ENCODE data around the gene C10orf105.

Gene C10orf105

DNA sequence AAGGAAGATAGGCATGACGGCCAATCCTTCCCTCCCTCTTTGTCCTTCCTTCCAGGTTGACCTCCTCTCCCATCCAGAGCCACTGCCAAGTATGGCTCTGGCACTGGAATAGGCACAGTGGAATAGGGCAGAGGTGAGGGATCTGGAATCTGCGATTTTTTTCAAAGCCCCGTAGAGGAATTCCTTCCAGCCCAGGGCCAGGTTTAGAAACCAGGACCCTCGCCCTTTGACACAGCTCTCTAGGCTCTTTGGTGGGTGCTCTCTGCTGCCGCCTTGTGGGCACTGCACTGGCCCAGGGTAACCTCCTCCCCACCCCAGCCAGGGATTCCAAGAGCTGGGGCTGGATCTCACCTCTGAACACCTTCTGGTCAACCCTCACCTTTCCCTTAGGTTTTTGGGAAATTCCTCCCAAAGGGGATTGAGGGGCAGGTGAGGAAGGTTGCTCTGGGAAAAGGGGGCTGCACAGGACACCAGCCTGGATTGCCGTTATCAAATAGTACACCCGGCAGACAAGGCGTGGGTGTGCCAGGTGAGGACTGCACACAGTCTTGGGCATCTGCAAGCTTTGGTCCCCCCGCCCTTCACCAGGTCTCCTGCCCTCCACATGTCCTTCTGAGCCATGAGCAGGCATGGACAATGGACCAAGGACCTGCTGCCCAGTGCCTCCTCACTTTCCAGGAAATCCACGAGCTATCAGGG, 22.8 kb downstream of the C10orf105 start:
- Histone ChIP-seq H3K4me1 (no peaks in the 10 kb centered on the region), H3K27me3 (ENCODE audit: control insufficient read depth, insufficient read depth, low read length) (no peaks in the 10 kb centered on the region)

GRCh38 chr10:71695502-71696476, 23.8 kb downstream of the C10orf105 start:
- H3K9ac ChIP-seq: no peak overlapping the region
- no peak overlapping the region for H2AFZ ChIP-seq
- no peak overlapping the region for H3K4me2 ChIP-seq (ENCODE audit: low read length)
- no peaks in the 10 kb centered on the region for H3K27me3 ChIP-seq (ENCODE audit: control insufficient read depth, insufficient read depth, low read length)
- no peaks in the 10 kb centered on the region for H3K9me3 ChIP-seq (ENCODE audit: control insufficient read depth, low read length)
- no peaks in the 10 kb centered on the region for H3K36me3 ChIP-seq (ENCODE audit: control insufficient read depth, insufficient read depth, low read length)
- no peaks in the 10 kb centered on the region for H3K79me2 ChIP-seq
- TF ChIP-seq, protein P1, sequence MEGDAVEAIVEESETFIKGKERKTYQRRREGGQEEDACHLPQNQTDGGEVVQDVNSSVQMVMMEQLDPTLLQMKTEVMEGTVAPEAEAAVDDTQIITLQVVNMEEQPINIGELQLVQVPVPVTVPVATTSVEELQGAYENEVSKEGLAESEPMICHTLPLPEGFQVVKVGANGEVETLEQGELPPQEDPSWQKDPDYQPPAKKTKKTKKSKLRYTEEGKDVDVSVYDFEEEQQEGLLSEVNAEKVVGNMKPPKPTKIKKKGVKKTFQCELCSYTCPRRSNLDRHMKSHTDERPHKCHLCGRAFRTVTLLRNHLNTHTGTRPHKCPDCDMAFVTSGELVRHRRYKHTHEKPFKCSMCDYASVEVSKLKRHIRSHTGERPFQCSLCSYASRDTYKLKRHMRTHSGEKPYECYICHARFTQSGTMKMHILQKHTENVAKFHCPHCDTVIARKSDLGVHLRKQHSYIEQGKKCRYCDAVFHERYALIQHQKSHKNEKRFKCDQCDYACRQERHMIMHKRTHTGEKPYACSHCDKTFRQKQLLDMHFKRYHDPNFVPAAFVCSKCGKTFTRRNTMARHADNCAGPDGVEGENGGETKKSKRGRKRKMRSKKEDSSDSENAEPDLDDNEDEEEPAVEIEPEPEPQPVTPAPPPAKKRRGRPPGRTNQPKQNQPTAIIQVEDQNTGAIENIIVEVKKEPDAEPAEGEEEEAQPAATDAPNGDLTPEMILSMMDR (IDR thresholded peaks at IDR 0.05): no peak
- H3K27ac ChIP-seq: no peak overlapping the region
- H3K4me1 ChIP-seq: no peaks in the 10 kb centered on the region
- no peak overlapping the region for H3K4me3 ChIP-seq (ENCODE audit: low read depth, low read length)

More for the DNA sequence above, 22.8 kb downstream of the C10orf105 start:
- Histone ChIP-seq H3K27ac (no peak overlapping the region), H3K79me2 (no peaks in the 10 kb centered on the region), H2AFZ (no peak overlapping the region), H3K4me3 (ENCODE audit: low read depth, low read length) (no peak overlapping the region), H3K36me3 (ENCODE audit: control insufficient read depth, insufficient read depth, low read length) (no peaks in the 10 kb centered on the region), H3K9me3 (ENCODE audit: control insufficient read depth, low read length) (no peaks in the 10 kb centered on the region), H3K4me2 (ENCODE audit: low read length) (no peak overlapping the region), H3K9ac (no peak overlapping the region)
- TF ChIP-seq, protein P1 (IDR thresholded peaks at IDR 0.05): peak; percentile 75

DNA sequence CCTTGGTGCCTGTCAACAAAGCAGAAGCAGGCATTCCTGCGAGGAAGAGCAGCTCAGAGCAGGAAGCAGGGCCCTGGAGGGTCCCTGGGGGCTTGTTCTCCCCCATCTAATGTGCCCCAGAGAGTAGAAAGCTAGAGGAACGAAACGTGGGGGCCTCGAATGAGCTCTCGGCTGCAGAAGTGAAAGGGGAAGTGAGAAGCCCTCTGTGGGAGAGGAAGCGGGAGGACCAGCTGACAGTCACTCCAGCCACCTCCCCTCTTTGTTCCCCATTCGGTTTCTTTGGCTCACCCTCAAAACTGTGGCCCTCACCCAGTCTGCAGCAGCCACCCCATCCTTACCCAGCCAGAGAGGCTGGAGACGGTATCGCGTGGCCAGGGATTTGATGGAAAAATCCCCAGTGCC, 25.0 kb downstream of the C10orf105 start:
- no peak overlapping the region for H3K4me3 ChIP-seq (ENCODE audit: low read depth, low read length)
- no peak overlapping the region for H3K9ac ChIP-seq
- H2AFZ ChIP-seq: no peak overlapping the region
- no peak overlapping the region for H3K4me2 ChIP-seq (ENCODE audit: low read length)
- no peaks in the 10 kb centered on the region for H3K27me3 ChIP-seq (ENCODE audit: control insufficient read depth, insufficient read depth, low read length)
- TF ChIP-seq, protein P1 (IDR thresholded peaks at IDR 0.05): no peak
- H3K79me2 ChIP-seq: no peaks in the 10 kb centered on the region
- no peak overlapping the region for H3K27ac ChIP-seq
- no peaks in the 10 kb centered on the region for H3K9me3 ChIP-seq (ENCODE audit: control insufficient read depth, low read length)
- no peaks in the 10 kb centered on the region for H3K4me1 ChIP-seq
- H3K36me3 ChIP-seq (ENCODE audit: control insufficient read depth, insufficient read depth, low read length): no peaks in the 10 kb centered on the region

- Histone ChIP-seq H2AFZ (no peak overlapping the region), H3K4me3 (ENCODE audit: low read depth, low read length) (no peak overlapping the region), H3K4me2 (ENCODE audit: low read length) (no peak overlapping the region), H3K36me3 (ENCODE audit: control insufficient read depth, insufficient read depth, low read length) (no peaks in the 10 kb centered on the region), H3K27me3 (ENCODE audit: control insufficient read depth, insufficient read depth, low read length) (no peaks in the 10 kb centered on the region), H3K4me1 (no peaks in the 10 kb centered on the region), H3K9me3 (ENCODE audit: control insufficient read depth, low read length) (no peaks in the 10 kb centered on the region), H3K27ac (no peak overlapping the region), H3K9ac (no peak overlapping the region), H3K79me2 (no peaks in the 10 kb centered on the region)
- TF ChIP-seq, protein P1 (IDR thresholded peaks at IDR 0.05): no peak
Measured at GRCh38 chr10:71694039-71694501, 25.5 kb downstream of the C10orf105 start.

All from parathyroid adenoma (tissue), 2 donors.